HFF-Myc (cell line): Measurements from ENCODE around the gene METTL18.
"Not testable (repeated sequence)": the region's sequence is repeated elsewhere in the genome, so short reads cannot be mapped to it uniquely, and the experiment has no call there.

Experiments used
- DNase-seq: peaks from one replicate; pipeline ENCODE4 v3.0.0-alpha.2; 2011; ENCODE audit warnings: low read depth; ENCODE audit errors: extremely low read depth
- H3K4me3 ChIP-seq: replicated peaks from 2 replicates; pipeline ENCODE4 v1.5.1; 2011; ENCODE audit warnings: low read depth, mild to moderate bottlenecking, control low read depth, low read length
- TF ChIP-seq, protein P1 (sequence below): IDR thresholded peaks from 2 replicates; pipeline ENCODE4 v1.5.1; 2012; ENCODE audit warnings: mild to moderate bottlenecking, low read depth, low read length, control low read depth; ENCODE audit errors: missing control alignments

The METTL18 gene

DNA sequence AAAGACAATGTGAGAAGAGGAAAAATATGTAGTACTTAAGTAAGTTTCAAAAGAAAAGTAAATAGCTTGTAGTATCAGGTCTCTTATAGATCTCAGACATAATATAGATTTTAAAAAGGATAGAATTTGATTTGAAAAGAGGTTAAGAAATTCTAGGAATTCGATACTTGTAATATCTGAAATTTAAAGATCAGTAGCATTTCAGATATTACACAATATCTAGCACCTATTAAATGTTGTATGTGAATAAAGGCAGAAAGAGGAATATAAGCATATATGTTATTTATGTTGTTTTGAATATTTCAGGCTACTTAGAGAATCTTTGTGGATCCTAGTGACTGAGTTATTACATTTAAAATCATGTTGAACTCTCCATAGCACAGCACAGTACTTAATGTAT, 35.0 kb upstream of the METTL18 start:
- no peak overlapping the region for H3K4me3 ChIP-seq
- TF ChIP-seq, protein P1, sequence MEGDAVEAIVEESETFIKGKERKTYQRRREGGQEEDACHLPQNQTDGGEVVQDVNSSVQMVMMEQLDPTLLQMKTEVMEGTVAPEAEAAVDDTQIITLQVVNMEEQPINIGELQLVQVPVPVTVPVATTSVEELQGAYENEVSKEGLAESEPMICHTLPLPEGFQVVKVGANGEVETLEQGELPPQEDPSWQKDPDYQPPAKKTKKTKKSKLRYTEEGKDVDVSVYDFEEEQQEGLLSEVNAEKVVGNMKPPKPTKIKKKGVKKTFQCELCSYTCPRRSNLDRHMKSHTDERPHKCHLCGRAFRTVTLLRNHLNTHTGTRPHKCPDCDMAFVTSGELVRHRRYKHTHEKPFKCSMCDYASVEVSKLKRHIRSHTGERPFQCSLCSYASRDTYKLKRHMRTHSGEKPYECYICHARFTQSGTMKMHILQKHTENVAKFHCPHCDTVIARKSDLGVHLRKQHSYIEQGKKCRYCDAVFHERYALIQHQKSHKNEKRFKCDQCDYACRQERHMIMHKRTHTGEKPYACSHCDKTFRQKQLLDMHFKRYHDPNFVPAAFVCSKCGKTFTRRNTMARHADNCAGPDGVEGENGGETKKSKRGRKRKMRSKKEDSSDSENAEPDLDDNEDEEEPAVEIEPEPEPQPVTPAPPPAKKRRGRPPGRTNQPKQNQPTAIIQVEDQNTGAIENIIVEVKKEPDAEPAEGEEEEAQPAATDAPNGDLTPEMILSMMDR, result no peak
- DNase-seq, result no peak

DNA sequence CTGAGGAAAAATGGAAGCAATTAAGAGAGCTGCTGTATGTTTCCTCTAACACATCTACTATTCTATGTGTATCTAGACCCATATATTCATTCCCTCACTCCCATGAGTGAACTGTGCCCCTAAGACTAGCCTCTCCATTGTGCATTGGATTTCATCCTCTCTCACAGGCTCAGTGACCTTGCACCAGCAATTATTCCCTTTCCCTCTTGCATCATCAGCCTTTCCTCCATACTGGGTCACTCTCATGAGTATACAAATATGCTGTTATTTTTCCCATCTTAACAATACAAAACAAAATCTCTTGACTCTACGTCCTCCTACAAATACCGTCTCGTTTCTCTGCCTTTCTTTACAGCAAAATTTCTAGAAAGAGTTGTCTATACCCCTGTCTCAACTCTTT, 29.4 kb upstream of the METTL18 start:
- TF ChIP-seq, protein P1, result no peak

DNA sequence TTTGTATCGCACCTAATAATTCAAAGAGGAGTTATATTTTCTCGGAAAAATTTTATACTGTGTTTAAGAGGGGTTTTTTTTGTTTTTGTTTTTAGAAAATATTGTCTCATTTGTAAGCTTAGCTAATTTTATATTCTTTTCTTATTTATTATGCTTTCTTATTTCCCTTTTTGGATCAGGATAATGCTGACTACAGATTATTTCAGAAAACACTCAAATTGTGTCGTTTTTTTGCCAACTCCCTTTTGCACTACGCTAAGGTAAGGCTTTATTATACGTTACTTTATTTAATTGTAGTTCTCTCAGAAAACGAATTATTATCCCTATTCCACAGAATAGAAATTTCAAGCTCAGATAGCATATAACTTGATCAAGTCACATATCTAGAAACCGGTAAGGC, 26.8 kb upstream of the METTL18 start:
- TF ChIP-seq, protein P1, result no peak
- no peak for DNase-seq
- no peak overlapping the region for H3K4me3 ChIP-seq

More for the DNA sequence above, 29.4 kb upstream of the METTL18 start:
- no peak overlapping the region for H3K4me3 ChIP-seq
- no peak for DNase-seq

DNA sequence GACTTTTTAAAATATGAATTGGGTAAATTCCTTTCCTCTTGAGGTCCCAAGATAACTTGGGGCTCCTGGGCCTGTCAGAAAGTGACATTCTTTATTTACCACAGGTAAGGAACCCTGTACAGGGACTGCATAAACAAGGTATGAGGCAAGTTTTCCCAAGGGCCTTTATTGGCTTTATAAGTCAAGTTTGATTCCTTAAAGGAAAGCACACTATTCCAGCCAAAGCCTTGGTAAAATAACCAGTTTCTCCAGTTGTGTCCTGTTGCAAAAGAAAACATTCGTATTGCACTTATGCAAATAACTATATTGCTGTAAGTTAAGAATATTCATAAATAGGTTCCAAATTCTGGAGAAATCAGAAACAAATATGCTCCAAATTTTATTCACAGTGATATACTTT, 21.9 kb upstream of the METTL18 start:
- no peak for DNase-seq
- TF ChIP-seq, protein P1, result no peak
- no peak overlapping the region for H3K4me3 ChIP-seq

DNA sequence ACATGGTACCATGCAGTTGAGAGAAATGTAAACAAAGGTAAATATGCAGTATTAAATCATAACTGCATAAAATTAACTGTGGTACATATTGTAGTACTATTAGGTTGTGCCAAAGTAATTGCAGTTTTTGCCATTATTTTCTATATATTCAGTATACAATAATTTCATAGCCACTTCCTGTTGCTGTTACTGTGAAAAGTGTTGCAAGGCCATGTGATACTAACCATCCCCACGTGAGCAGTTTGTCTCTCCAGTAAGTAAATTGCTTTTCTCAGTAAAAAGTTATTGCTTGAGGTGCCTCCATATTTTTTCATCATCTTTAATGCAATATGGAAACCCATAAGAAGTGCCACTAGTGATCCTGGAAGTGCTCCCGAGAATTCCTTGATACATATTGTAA, 19.6 kb upstream of the METTL18 start:
- H3K4me3 ChIP-seq, result no peak overlapping the region
- no peak for DNase-seq
- TF ChIP-seq, protein P1, result no peak

DNA sequence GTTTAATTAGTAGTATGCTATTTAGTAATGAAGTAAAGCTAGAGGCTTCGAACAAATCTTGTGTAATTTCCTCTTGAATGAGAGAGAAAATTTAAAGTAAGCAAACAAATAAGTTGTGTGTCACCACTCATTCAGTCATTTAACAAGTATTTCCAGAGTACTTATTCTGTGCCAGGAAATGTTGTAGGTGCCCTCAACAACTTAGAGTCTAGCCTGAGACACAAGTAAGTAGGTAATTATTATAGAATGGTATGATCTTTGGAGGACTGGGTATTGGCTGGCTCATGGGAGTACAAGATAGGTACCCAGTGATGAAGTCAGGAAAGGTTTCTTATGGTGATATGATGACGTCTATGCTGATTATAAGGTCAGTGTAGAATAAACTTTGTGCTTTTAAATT, 17.4 kb upstream of the METTL18 start:
- no peak overlapping the region for H3K4me3 ChIP-seq
- TF ChIP-seq, protein P1, result no peak
- DNase-seq, result no peak

DNA sequence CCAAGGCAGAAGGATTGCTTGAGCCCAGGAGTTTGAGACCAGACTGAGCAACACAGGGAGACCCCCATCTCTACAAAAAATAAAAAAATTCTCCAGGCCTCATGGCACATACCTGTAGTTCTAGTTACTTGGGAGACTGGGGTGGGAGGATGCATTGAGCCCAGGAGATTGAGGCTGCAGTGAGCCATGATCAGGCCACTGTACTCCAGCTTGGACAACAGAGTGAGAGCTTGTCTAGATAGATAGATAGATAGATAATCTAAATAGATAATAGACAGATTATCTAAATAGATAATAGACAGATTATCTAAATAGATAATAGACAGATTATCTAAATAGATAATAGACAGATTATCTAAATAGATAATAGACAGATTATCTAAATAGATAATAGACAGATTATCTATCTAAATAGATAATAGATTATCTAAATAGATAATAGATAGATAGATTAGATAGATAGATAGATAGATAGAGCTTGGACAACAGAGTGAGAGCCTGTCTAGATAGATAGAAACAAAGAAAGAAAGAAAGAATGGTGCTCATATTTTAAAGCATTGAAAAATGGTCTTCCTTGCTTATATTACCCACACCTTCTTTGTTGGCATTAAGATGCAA, 16.8 kb upstream of the METTL18 start:
- not testable (repeated sequence) for H3K4me3 ChIP-seq, DNase-seq
